Middle frontal gyrus (tissue), 1 donor: Measurements from ENCODE around the gene RIPPLY3.

ENCODE experiments used
- DNase-seq: peaks from one replicate; pipeline ENCODE4 v3.0.0-alpha.2; 2015; ENCODE audit warnings: low spot score; ENCODE audit errors: extremely low spot score

The RIPPLY3 gene

GRCh38 chr21:37059181-37059580 lies 52.7 kb downstream of the RIPPLY3 start:
- no peak for DNase-seq

DNA sequence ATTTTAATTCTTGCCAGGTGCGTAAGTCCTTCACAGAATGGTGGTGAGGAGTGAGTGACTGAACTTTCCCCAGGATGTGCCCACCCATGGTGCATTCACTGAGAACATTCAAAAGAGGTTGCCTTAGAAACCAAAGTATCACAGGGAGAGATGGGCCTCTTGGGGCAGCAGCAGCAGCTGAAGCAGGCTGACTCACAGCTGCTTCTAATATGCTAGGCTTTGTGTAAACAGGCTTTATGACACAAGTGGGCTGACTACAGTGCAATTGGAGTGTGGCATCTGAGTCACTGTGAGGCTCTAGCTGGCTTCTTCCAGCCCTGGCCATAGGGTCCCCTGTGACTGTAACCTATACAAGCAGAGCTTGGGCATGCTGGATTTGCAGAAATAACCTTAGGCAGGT lies 53.8 kb downstream of the RIPPLY3 start:
- DNase-seq: no peak

- DNase-seq: no peak
Measured at GRCh38 chr21:37061926-37062592, 55.6 kb downstream of the RIPPLY3 start.

- no peak for DNase-seq
Measured at GRCh38 chr21:37062593-37062935, 56.1 kb downstream of the RIPPLY3 start.

DNA sequence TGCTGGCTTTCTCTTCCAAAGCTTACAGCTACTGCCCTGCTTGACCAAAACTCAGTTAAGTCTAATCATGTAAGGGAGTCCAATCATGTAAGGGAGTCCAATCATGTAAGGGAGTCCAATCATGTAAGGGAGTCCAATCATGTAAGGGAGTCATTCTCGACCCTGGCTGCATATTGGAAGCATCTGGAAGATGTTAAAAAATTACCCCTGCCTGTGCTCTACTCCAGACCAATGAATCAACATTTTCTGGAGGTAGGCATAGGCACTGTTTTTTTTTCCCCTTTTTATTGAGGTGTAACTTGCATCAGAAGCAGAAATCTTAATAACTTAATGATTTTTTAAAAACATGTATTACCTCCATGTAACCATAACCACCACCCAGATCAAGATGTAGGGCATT lies 56.9 kb downstream of the RIPPLY3 start:
- DNase-seq: no peak

GRCh38 chr21:37064841-37065240 lies 58.3 kb downstream of the RIPPLY3 start:
- no peak for DNase-seq

DNA sequence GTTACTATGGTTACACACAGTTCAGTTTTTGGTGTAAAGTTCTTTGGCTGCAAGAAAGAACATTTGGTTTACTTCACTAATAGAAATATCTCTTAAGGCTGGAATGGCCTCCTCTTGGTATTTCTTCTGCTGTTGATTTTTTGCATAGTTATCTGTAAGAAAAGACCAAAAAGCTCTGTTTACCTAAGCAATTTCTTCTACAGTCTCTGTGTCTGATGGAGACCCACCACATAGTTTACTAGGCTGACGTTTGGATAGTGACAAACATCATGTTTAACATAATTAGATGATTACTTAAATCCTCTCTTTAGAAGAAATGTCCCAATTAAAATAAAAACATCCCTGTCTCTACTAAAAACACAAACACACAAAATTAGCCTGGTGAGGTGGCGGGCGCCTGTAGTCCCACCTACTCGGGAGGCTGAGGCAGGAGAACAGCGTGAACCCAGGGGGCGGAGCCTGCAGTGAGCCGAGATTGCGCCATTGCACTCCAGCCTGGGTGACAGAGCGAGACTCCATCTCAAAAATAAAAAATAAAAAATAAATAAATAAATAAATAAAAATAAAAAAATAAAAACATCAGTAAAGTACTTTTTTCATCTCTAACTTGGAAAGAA lies 59.2 kb downstream of the RIPPLY3 start:
- no peak for DNase-seq
